HepG2 (cell line): Measurements from ENCODE around the gene CPT1A. TPM values are rescaled to one million over a fixed set of nuclear protein-coding genes. Genes with fewer than 3 reads are reported as not detected.

ENCODE experiments used
- CHD4 ChIP-seq: fragments of 200-600 bp; sonication (generic); IDR thresholded peaks from 2 replicates; pipeline ENCODE4 v1.7.0; 2017; ENCODE audit warnings: mild to moderate bottlenecking, low read length, borderline replicate concordance
- ETV5 ChIP-seq: IDR thresholded peaks from 2 replicates; pipeline ENCODE4 v1.6.1; 2018; ENCODE audit warnings: missing biosample characterization, missing genetic modification reagents, inconsistent platforms, borderline replicate concordance
- HDAC6 ChIP-seq: fragments of 200-600 bp; sonication (generic); IDR thresholded peaks from 2 replicates; pipeline ENCODE4 v1.7.0; 2017; ENCODE audit warnings: mild to moderate bottlenecking, antibody characterized with exemption, low read length, low read depth
- KDM3A ChIP-seq: IDR thresholded peaks from 2 replicates; pipeline ENCODE4 v1.6.1; 2018; ENCODE audit warnings: low read depth, missing compliant biosample characterization
- MZF1 ChIP-seq: sonication (generic); formaldehyde crosslinking; IDR thresholded peaks from 2 replicates; pipeline ENCODE4 v1.8.1; 2023; ENCODE audit warnings: mild to moderate bottlenecking, missing genetic modification reagents, borderline replicate concordance
- PHF20 ChIP-seq: sonication (generic); formaldehyde crosslinking; IDR thresholded peaks from 2 replicates; pipeline ENCODE4 v1.5.0; 2020; ENCODE audit warnings: mild to moderate bottlenecking, missing genetic modification reagents
- RXRB ChIP-seq: IDR thresholded peaks from 2 replicates; pipeline ENCODE4 v1.6.1; 2016; ENCODE audit warnings: borderline replicate concordance, missing genetic modification reagents, missing compliant biosample characterization
- SATB2 ChIP-seq: sonication (generic); formaldehyde crosslinking; IDR thresholded peaks from 2 replicates; pipeline ENCODE4 v1.5.0; 2020; ENCODE audit warnings: missing genetic modification reagents
- SOX5 ChIP-seq: IDR thresholded peaks from 2 replicates; pipeline ENCODE4 v1.6.1; 2016; ENCODE audit warnings: borderline replicate concordance
- TP53 ChIP-seq: sonication (generic); formaldehyde crosslinking; conservative IDR thresholded peaks from 2 replicates; pipeline ENCODE4 v1.4.0; 2020; ENCODE audit warnings: missing genetic modification reagents
- XBP1 ChIP-seq: sonication (generic); formaldehyde crosslinking; IDR thresholded peaks from 2 replicates; pipeline ENCODE4 v1.5.0; 2020; ENCODE audit warnings: missing genetic modification reagents
- YEATS4 ChIP-seq: sonication (generic); formaldehyde crosslinking; IDR thresholded peaks from 2 replicates; pipeline ENCODE4 v1.4.0; 2020; ENCODE audit warnings: missing genetic modification reagents, borderline replicate concordance
- ZFP1 ChIP-seq: IDR thresholded peaks from 2 replicates; pipeline ENCODE4 v1.6.1; 2016
- ZNF124 ChIP-seq: sonication (generic); formaldehyde crosslinking; IDR thresholded peaks from 2 replicates; pipeline ENCODE4 v1.4.0; 2020; ENCODE audit warnings: missing genetic modification reagents
- ZNF136 ChIP-seq: sonication (generic); formaldehyde crosslinking; IDR thresholded peaks from 2 replicates; pipeline ENCODE4 v1.8.1; 2022; ENCODE audit warnings: low read depth, mild to moderate bottlenecking, moderate library complexity, missing genetic modification reagents
- ZNF138 ChIP-seq: sonication (generic); formaldehyde crosslinking; IDR thresholded peaks from 2 replicates; pipeline ENCODE4 v1.5.0; 2020; ENCODE audit warnings: mild to moderate bottlenecking, low read depth, missing genetic modification reagents
- ZNF350 ChIP-seq: sonication (generic); formaldehyde crosslinking; IDR thresholded peaks from 2 replicates; pipeline ENCODE4 v1.4.0; 2020; ENCODE audit warnings: mild to moderate bottlenecking, low read depth, missing genetic modification reagents, borderline replicate concordance
- ZNF598 ChIP-seq: sonication (generic); formaldehyde crosslinking; IDR thresholded peaks from 2 replicates; pipeline ENCODE4 v1.5.1; 2020; ENCODE audit warnings: mild to moderate bottlenecking, missing genetic modification reagents, borderline replicate concordance
- ZNF652 ChIP-seq: IDR thresholded peaks from 2 replicates; pipeline ENCODE4 v1.6.1; 2016; ENCODE audit warnings: low read depth, borderline replicate concordance
- ZNF749 ChIP-seq: sonication (generic); formaldehyde crosslinking; IDR thresholded peaks from 2 replicates; pipeline ENCODE4 v1.8.0; 2022; ENCODE audit warnings: mild to moderate bottlenecking, missing genetic modification reagents, moderate library complexity, borderline replicate concordance
- ZNF777 ChIP-seq: sonication (generic); formaldehyde crosslinking; IDR thresholded peaks from 2 replicates; pipeline ENCODE4 v1.4.0; 2020; ENCODE audit warnings: missing genetic modification reagents
- ZNF878 ChIP-seq: sonication (generic); formaldehyde crosslinking; IDR thresholded peaks from 2 replicates; pipeline ENCODE4 v1.8.1; 2023; ENCODE audit warnings: mild to moderate bottlenecking, missing genetic modification reagents, moderate library complexity
- polyA plus RNA-seq, 8 experiments: library from polyadenylated mRNA; depleted of rRNA in 3 of 8; stranded (reverse) in 7 of 8; unstranded in 1 of 8; fragments of >200 nt; fragmentation: Illumina TruSeq in 4 of 8; extraction: Trizol in 4 of 8; gene quantifications; 2 replicates each; pipeline versions ENCODE4 v1.2.1 to v1.2.3, GENCODE V29; 2011 to 2016; ENCODE audit warnings: low read depth in 4 of 8, missing spikeins in 1 of 8, mixed read lengths in 1 of 8; ENCODE audit not compliant: insufficient read depth in 1 of 8
- total RNA-seq, 5 experiments: library from RNA; depleted of rRNA; stranded (reverse); fragments of >200 nt; fragmentation: Illumina TruSeq; extraction: Trizol; gene quantifications; 2 replicates each; pipeline ENCODE4 v1.2.3, GENCODE V29; 2016; ENCODE audit warnings: low read depth in 1 of 5
- TF ChIP-seq, protein P1 (sequence below): sonication (generic); formaldehyde crosslinking; IDR thresholded peaks from 2 replicates; pipeline ENCODE4 v1.5.1; 2020; ENCODE audit warnings: missing genetic modification reagents, mild to moderate bottlenecking, borderline replicate concordance
- TF ChIP-seq, protein P2 (sequence below): IDR thresholded peaks from 2 replicates; pipeline ENCODE4 v1.6.1; 2016; ENCODE audit warnings: missing genetic modification reagents, missing compliant biosample characterization
- TF ChIP-seq, protein P3 (sequence below): sonication (generic); formaldehyde crosslinking; IDR thresholded peaks from 2 replicates; pipeline ENCODE4 v1.8.0; 2022; ENCODE audit warnings: mild to moderate bottlenecking, missing genetic modification reagents
- TF ChIP-seq, protein P4 (sequence below): sonication (generic); IDR thresholded peaks from 2 replicates; pipeline ENCODE4 v1.6.1; 2016; ENCODE audit warnings: low read depth, borderline replicate concordance

Gene CPT1A
- total and polyA plus RNA-seq, 2 of the 13 experiments (the other 11 are each of a cell fraction or from before 2014, with no cell fraction given), result 7.0 to 7.1 TPM

DNA sequence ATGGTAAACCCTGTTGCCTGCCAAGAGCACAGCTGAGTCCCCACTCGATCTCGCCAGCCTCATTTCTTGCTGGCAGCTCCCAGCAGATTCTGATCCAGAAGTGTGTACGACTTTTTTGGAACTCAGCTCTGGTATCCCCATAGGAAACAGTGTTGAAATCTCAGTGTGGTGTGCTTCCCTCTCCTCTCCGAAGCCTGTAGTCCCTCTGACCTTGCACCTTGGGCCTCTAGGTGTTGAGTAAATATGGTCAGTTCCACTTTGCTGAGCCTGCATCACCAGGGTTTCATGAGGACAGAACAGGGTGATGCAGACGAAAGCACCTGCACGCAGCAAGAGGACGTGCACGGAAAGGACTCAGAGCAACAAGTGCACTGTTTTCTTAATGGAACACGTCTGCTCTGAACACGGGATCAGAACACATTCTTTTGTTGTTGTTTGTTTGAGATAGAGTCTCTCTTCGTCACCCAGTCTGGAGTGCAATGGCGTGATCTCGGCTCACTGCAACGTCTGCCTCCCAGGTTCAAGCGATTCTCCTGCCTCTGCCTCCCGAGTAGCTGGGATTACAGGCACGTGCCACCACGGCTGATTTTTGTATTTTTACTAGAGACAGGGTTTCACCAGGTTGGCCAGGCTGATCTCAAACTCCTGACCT is 3.8 kb upstream of the CPT1A start (continued):
- TF ChIP-seq, protein P1, sequence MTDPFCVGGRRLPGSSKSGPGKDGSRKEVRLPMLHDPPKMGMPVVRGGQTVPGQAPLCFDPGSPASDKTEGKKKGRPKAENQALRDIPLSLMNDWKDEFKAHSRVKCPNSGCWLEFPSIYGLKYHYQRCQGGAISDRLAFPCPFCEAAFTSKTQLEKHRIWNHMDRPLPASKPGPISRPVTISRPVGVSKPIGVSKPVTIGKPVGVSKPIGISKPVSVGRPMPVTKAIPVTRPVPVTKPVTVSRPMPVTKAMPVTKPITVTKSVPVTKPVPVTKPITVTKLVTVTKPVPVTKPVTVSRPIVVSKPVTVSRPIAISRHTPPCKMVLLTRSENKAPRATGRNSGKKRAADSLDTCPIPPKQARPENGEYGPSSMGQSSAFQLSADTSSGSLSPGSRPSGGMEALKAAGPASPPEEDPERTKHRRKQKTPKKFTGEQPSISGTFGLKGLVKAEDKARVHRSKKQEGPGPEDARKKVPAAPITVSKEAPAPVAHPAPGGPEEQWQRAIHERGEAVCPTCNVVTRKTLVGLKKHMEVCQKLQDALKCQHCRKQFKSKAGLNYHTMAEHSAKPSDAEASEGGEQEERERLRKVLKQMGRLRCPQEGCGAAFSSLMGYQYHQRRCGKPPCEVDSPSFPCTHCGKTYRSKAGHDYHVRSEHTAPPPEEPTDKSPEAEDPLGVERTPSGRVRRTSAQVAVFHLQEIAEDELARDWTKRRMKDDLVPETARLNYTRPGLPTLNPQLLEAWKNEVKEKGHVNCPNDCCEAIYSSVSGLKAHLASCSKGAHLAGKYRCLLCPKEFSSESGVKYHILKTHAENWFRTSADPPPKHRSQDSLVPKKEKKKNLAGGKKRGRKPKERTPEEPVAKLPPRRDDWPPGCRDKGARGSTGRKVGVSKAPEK (CRISPR knock-in tag), result peak; percentile 96; the same call in 1 of the 2 replicates
- TF ChIP-seq SOX5 (CRISPR knock-in tag) (peak; percentile 97), ZNF598 (CRISPR knock-in tag) (0 out of 2 replicates have a peak, but pooled peaks have one; percentile 52), ZNF124 (peak; percentile 71; the same call in 1 of the 2 replicates), PHF20 (no peak; the same call in 1 of the 2 replicates), ZNF878 (CRISPR knock-in tag) (peak; percentile 85), SATB2 (CRISPR knock-in tag) (0 out of 2 replicates have a peak, but pooled peaks have one; percentile 33), TP53 (CRISPR knock-in tag) (peak; percentile 55; the same call in 1 of the 2 replicates), ZFP1 (peak; percentile 92), YEATS4 (CRISPR knock-in tag) (peak; percentile 66; the same call in 1 of the 2 replicates), MZF1 (CRISPR knock-in tag) (no peak), ZNF749 (CRISPR knock-in tag) (peak; percentile 87; the same call in 1 of the 2 replicates), KDM3A (CRISPR knock-in tag) (peak; percentile 45; the same call in 1 of the 2 replicates), ZNF138 (CRISPR knock-in tag) (no peak), ZNF136 (CRISPR knock-in tag) (peak; percentile 54; the same call in 1 of the 2 replicates), ZNF777 (CRISPR knock-in tag) (no peak), CHD4 (no peak), HDAC6 (no peak), ZNF652 (CRISPR knock-in tag) (peak; percentile 48; the same call in 1 of the 2 replicates), ZNF350 (CRISPR knock-in tag) (peak; percentile 75), ETV5 (CRISPR knock-in tag) (peak; percentile 89), XBP1 (CRISPR knock-in tag) (peak; percentile 38; the same call in 1 of the 2 replicates), RXRB (CRISPR knock-in tag) (peak; percentile 100)
- TF ChIP-seq, protein P2, sequence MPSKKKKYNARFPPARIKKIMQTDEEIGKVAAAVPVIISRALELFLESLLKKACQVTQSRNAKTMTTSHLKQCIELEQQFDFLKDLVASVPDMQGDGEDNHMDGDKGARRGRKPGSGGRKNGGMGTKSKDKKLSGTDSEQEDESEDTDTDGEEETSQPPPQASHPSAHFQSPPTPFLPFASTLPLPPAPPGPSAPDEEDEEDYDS (CRISPR knock-in tag), result peak; percentile 77
- TF ChIP-seq, protein P3, sequence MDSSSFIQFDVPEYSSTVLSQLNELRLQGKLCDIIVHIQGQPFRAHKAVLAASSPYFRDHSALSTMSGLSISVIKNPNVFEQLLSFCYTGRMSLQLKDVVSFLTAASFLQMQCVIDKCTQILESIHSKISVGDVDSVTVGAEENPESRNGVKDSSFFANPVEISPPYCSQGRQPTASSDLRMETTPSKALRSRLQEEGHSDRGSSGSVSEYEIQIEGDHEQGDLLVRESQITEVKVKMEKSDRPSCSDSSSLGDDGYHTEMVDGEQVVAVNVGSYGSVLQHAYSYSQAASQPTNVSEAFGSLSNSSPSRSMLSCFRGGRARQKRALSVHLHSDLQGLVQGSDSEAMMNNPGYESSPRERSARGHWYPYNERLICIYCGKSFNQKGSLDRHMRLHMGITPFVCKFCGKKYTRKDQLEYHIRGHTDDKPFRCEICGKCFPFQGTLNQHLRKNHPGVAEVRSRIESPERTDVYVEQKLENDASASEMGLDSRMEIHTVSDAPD (CRISPR knock-in tag), result peak; percentile 88; the same call in 1 of the 2 replicates
- TF ChIP-seq, protein P4, sequence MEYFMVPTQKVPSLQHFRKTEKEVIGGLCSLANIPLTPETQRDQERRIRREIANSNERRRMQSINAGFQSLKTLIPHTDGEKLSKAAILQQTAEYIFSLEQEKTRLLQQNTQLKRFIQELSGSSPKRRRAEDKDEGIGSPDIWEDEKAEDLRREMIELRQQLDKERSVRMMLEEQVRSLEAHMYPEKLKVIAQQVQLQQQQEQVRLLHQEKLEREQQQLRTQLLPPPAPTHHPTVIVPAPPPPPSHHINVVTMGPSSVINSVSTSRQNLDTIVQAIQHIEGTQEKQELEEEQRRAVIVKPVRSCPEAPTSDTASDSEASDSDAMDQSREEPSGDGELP, result peak; percentile 44; the same call in 1 of the 2 replicates
